Measurements from ENCODE around the gene RALY. TPM values are rescaled to one million over a fixed set of nuclear protein-coding genes. Genes with fewer than 3 reads are reported as not detected.

The RALY gene
- total and polyA plus RNA-seq, 4 donors, result 53.4 to 189 (median 136) TPM

DNA sequence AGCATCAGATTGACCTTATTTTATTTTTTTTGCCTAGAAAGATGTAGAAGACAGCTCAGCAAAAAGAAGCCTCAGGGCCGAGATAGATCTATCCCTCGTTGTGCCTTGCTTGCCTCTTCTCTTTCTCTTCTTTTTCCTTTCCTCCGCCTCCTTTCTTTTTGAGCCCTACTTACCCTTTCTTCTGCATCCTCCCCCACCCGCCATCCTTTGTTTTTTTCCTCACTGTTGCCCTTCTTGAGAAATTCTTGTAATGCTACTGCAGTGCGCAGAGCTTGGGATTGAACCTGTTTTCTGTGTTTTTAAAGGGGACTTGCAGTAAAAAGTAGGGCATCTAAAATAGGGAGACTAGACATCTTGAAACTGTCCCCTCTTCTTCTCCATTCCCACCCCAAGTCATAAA is 18.6 kb downstream of the RALY start:
- Histone ChIP-seq H3K27me3 (ENCODE audit: control insufficient read depth, insufficient read depth, low read length) (no peaks in the 10 kb centered on the region), H3K27ac (ENCODE audit: low read depth, low read length) (no peak overlapping the region), H3K4me3 (ENCODE audit: low read depth, low read length) (no peak overlapping the region), H3K36me3 (ENCODE audit: control insufficient read depth, insufficient read depth, low read length) (no peaks in the 10 kb centered on the region), H3K4me1 (ENCODE audit: control insufficient read depth, insufficient read depth, low read length) (peaks cover 7% of the 10 kb centered on the region), H3K9me3 (ENCODE audit: control insufficient read depth, insufficient read depth, low read length) (no peaks in the 10 kb centered on the region)
- DNase-seq (ENCODE audit: low read depth in 4 of 6, low spot score in 6 of 6), result no peak
- WGBS (ENCODE audit: insufficient coverage), result 83% methylated on average over 3 of the region's 5 CpGs

DNA sequence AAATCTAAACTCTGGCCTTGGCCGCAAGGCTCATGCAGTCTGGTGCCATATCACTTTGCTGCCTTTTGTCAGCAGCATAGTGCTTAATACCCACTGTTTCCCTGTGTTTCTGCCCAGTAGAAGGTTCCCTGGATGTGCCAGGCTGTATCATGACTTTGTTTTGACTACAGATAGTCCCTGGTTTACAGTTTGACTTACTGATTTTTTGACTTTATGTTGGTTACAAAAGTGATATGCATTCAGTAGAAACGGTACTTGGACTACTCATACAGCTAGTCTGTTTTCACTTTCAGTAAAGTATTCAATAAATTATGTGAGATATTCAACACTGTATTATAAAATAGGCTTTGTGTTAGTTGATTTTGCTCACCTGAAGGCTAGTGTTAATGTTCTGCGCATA is 19.0 kb downstream of the RALY start:
- Histone ChIP-seq H3K27ac (ENCODE audit: low read depth, low read length) (no peak overlapping the region), H3K9me3 (ENCODE audit: control insufficient read depth, insufficient read depth, low read length) (no peaks in the 10 kb centered on the region), H3K4me3 (ENCODE audit: low read depth, low read length) (no peak overlapping the region), H3K36me3 (ENCODE audit: control insufficient read depth, insufficient read depth, low read length) (no peaks in the 10 kb centered on the region), H3K27me3 (ENCODE audit: control insufficient read depth, insufficient read depth, low read length) (no peaks in the 10 kb centered on the region), H3K4me1 (ENCODE audit: control insufficient read depth, insufficient read depth, low read length) (peaks cover 7% of the 10 kb centered on the region)
- WGBS (ENCODE audit: insufficient coverage), result 100% methylated on average over 1 of the region's 3 CpGs
- DNase-seq (ENCODE audit: low read depth in 4 of 6, low spot score in 6 of 6), result no peak

DNA sequence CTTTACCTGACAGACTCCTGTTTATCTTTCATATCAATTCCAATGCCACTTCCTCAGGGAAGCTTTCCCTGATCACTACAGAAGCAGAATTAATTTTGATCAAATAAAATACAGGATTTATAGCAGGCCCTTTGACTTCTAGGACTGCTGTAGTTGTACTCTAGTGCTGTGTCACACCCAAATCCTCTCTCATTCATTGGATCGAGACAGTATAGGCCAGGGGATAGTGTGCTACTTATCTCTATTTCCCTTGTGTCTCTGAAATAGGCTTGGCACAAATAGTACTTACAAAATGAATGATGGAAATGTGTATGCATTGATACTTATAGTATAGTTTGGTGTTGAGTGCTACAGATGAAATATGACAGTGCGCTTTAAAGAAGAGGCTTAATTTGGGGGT is 19.8 kb downstream of the RALY start:
- WGBS (ENCODE audit: insufficient coverage), result no CpG with 5 or more reads among the region's 2 CpGs
- no peak overlapping the region for H3K4me3 ChIP-seq (ENCODE audit: low read depth, low read length)
- peaks cover 7% of the 10 kb centered on the region for H3K4me1 ChIP-seq (ENCODE audit: control insufficient read depth, insufficient read depth, low read length)
- no peaks in the 10 kb centered on the region for H3K27me3 ChIP-seq (ENCODE audit: control insufficient read depth, insufficient read depth, low read length)
- no peaks in the 10 kb centered on the region for H3K9me3 ChIP-seq (ENCODE audit: control insufficient read depth, insufficient read depth, low read length)
- H3K36me3 ChIP-seq (ENCODE audit: control insufficient read depth, insufficient read depth, low read length), result no peaks in the 10 kb centered on the region
- no peak for DNase-seq (ENCODE audit: low read depth in 4 of 6, low spot score in 6 of 6)
- H3K27ac ChIP-seq (ENCODE audit: low read depth, low read length), result no peak overlapping the region

DNA sequence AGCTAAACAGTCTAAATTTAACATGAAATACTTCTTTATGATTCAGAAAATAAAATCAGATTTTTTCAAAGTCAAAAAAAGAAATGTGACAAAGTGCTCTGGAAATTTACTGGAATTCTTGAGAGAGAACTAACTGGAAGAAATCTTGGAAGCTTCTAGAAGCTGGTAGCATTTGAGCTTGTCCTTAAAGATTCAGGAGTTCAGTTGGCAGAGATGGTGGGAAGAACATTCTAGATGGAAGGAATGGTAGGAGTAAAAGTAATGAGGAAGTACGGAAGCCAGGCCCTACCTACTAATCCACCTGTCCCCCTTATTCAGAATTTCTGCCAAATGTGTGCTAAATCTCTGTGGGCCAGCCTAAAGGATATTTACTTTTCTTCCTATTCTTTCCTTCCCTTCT is 21.2 kb downstream of the RALY start:
- no peak overlapping the region for H3K27ac ChIP-seq (ENCODE audit: low read depth, low read length)
- peaks cover 7% of the 10 kb centered on the region for H3K4me1 ChIP-seq (ENCODE audit: control insufficient read depth, insufficient read depth, low read length)
- no peaks in the 10 kb centered on the region for H3K36me3 ChIP-seq (ENCODE audit: control insufficient read depth, insufficient read depth, low read length)
- no peaks in the 10 kb centered on the region for H3K9me3 ChIP-seq (ENCODE audit: control insufficient read depth, insufficient read depth, low read length)
- H3K4me3 ChIP-seq (ENCODE audit: low read depth, low read length), result no peak overlapping the region
- WGBS (ENCODE audit: insufficient coverage), result no CpG with 5 or more reads among the region's 1 CpG
- DNase-seq (ENCODE audit: low read depth in 4 of 6, low spot score in 6 of 6), result no peak
- no peaks in the 10 kb centered on the region for H3K27me3 ChIP-seq (ENCODE audit: control insufficient read depth, insufficient read depth, low read length)

DNA sequence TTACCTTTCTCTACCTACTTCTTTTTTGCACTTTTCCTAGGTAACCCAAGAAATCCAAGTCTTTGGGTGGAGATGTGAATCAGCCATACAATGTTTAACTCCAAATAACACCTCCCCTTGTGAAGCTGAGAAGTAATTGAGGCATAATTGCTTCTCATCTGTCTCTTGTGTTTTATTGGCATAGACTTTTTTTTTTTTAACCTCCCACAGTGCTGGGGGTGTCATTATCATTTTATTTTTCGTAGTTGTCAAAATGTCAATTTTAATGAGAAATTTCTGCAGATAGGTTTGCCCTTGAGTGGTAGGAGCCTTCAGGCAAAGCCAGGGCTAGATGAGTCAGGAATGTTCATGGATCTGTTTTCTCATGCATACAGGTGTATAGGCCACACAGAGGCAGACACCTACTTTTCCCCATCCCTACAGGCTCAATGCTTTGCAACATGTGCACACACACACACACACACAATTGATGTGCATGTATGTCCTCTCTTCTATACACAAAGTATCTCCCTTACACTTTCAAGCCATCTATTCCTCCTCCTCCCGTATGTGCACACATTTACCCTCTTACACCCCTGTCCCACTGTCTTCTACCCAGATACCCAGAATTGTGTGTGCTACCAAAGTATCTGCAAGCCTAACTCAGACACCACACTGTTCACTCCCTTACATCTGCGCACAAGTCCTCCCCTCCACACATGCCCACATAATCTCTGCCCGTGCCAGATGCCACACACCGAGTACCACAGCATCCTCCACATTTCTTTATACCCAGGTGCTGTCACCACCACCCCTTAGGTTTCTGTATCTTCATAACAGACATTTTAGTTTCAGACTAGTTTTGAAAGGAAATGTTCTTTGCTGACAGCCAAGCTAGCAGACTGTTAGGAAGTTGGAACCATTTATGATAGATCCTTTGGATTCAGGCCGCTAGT is 22.0 kb downstream of the RALY start:
- no peak overlapping the region for H3K27ac ChIP-seq (ENCODE audit: low read depth, low read length)

GRCh38 chr20:34016736-34017135 is 23.0 kb downstream of the RALY start:
- Histone ChIP-seq H3K4me3 (ENCODE audit: low read depth, low read length) (no peak overlapping the region), H3K27ac (ENCODE audit: low read depth, low read length) (no peak overlapping the region), H3K4me1 (ENCODE audit: control insufficient read depth, insufficient read depth, low read length) (peaks cover 4% of the 10 kb centered on the region), H3K36me3 (ENCODE audit: control insufficient read depth, insufficient read depth, low read length) (no peaks in the 10 kb centered on the region), H3K27me3 (ENCODE audit: control insufficient read depth, insufficient read depth, low read length) (no peaks in the 10 kb centered on the region), H3K9me3 (ENCODE audit: control insufficient read depth, insufficient read depth, low read length) (no peaks in the 10 kb centered on the region)
- WGBS (ENCODE audit: insufficient coverage), result 50% methylated on average over 1 of the region's 5 CpGs
- DNase-seq (ENCODE audit: low read depth in 4 of 6, low spot score in 6 of 6), result no peak

More for the DNA sequence above, 22.0 kb downstream of the RALY start:
- H3K36me3 ChIP-seq (ENCODE audit: control insufficient read depth, insufficient read depth, low read length), result no peaks in the 10 kb centered on the region
- no peak for DNase-seq (ENCODE audit: low read depth in 4 of 6, low spot score in 6 of 6)
- WGBS (ENCODE audit: insufficient coverage), result 85% methylated on average over 5 of the region's 6 CpGs
- peaks cover 4% of the 10 kb centered on the region for H3K4me1 ChIP-seq (ENCODE audit: control insufficient read depth, insufficient read depth, low read length)
- H3K9me3 ChIP-seq (ENCODE audit: control insufficient read depth, insufficient read depth, low read length), result no peaks in the 10 kb centered on the region
- no peaks in the 10 kb centered on the region for H3K27me3 ChIP-seq (ENCODE audit: control insufficient read depth, insufficient read depth, low read length)
- no peak overlapping the region for H3K4me3 ChIP-seq (ENCODE audit: low read depth, low read length)

DNA sequence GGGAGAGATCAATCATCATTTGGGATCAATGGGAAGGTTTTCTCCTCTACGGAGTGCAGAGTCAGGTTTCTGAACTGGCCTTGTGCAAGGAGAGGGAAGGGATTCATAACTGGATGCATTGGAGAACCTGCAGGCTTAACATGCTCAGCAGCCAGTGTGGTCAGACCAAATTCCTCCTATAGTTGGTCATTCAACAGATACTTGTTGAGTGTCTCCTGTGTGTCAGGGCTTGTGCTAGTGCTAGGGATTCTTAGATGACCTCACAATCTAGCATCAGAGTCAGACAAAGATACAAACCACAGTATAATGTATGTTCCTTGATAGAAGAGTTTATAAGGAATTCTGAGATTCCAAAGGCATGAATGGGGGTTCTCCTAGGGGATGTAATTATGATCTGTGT is 23.9 kb downstream of the RALY start:
- 75% methylated on average over 1 of the region's 1 CpG for WGBS (ENCODE audit: insufficient coverage)
- Histone ChIP-seq H3K27ac (ENCODE audit: low read depth, low read length) (no peak overlapping the region), H3K4me3 (ENCODE audit: low read depth, low read length) (no peak overlapping the region), H3K9me3 (ENCODE audit: control insufficient read depth, insufficient read depth, low read length) (no peaks in the 10 kb centered on the region), H3K36me3 (ENCODE audit: control insufficient read depth, insufficient read depth, low read length) (no peaks in the 10 kb centered on the region), H3K4me1 (ENCODE audit: control insufficient read depth, insufficient read depth, low read length) (peaks cover 4% of the 10 kb centered on the region), H3K27me3 (ENCODE audit: control insufficient read depth, insufficient read depth, low read length) (no peaks in the 10 kb centered on the region)
- peak in 1 of 6 donors; percentile 37 for DNase-seq (ENCODE audit: low read depth in 4 of 6, low spot score in 6 of 6)

GRCh38 chr20:34018166-34018565 is 24.5 kb downstream of the RALY start:
- H3K27ac ChIP-seq (ENCODE audit: low read depth, low read length), result no peak overlapping the region
- H3K36me3 ChIP-seq (ENCODE audit: control insufficient read depth, insufficient read depth, low read length), result no peaks in the 10 kb centered on the region
- DNase-seq (ENCODE audit: low read depth in 4 of 6, low spot score in 6 of 6), result no peak
- WGBS (ENCODE audit: insufficient coverage), result no CpG with 5 or more reads among the region's 1 CpG
- no peak overlapping the region for H3K4me3 ChIP-seq (ENCODE audit: low read depth, low read length)
- H3K9me3 ChIP-seq (ENCODE audit: control insufficient read depth, insufficient read depth, low read length), result no peaks in the 10 kb centered on the region
- H3K27me3 ChIP-seq (ENCODE audit: control insufficient read depth, insufficient read depth, low read length), result no peaks in the 10 kb centered on the region
- H3K4me1 ChIP-seq (ENCODE audit: control insufficient read depth, insufficient read depth, low read length), result peaks cover 4% of the 10 kb centered on the region

- H3K36me3 ChIP-seq (ENCODE audit: control insufficient read depth, insufficient read depth, low read length), result no peaks in the 10 kb centered on the region
- peaks cover 15% of the 10 kb centered on the region for H3K4me1 ChIP-seq (ENCODE audit: control insufficient read depth, insufficient read depth, low read length)
- no peak overlapping the region for H3K4me3 ChIP-seq (ENCODE audit: low read depth, low read length)
- WGBS (ENCODE audit: insufficient coverage), result 86% methylated on average over 2 of the region's 4 CpGs
- no peaks in the 10 kb centered on the region for H3K9me3 ChIP-seq (ENCODE audit: control insufficient read depth, insufficient read depth, low read length)
- H3K27me3 ChIP-seq (ENCODE audit: control insufficient read depth, insufficient read depth, low read length), result no peaks in the 10 kb centered on the region
- H3K27ac ChIP-seq (ENCODE audit: low read depth, low read length), result no peak overlapping the region
- DNase-seq (ENCODE audit: low read depth in 4 of 6, low spot score in 6 of 6), result peak in 1 of 6 donors; percentile 42
These were observed 28.6 kb downstream of the RALY start for GRCh38 chr20:34022151-34022838.
